Sigmoid colon (tissue), 4 donors: ENCODE data around the gene RASAL2.

ENCODE experiments used
- CTCF ChIP-seq, 4 experiments: fragments of 450-650 bp in 3 of 4; fragments of 200-600 bp in 1 of 4; IDR thresholded peaks; one replicate each; pipeline ENCODE4 v1.5.1; 2016 to 2019; ENCODE audit warnings: antibody characterized with exemption in 4 of 4, mild to moderate bottlenecking in 3 of 4, moderate library complexity in 2 of 4
- EP300 ChIP-seq, 4 donors: sonication (generic); formaldehyde crosslinking; IDR thresholded peaks; one replicate each; pipeline ENCODE4 v1.6.1; 2017; ENCODE audit warnings: antibody characterized with exemption in 4 of 4
- POLR2A ChIP-seq, 2 donors: fragments of 450-650 bp; IDR thresholded peaks; one replicate each; pipeline ENCODE4 v1.6.1; 2016; ENCODE audit warnings: antibody characterized with exemption in 2 of 2, mild to moderate bottlenecking in 2 of 2, moderate library complexity in 2 of 2
- POLR2AphosphoS5 ChIP-seq, 4 donors: sonication (generic); formaldehyde crosslinking; IDR thresholded peaks; one replicate each; pipeline ENCODE4 v1.6.1; 2017; ENCODE audit warnings: antibody characterized with exemption in 4 of 4

- TF ChIP-seq CTCF (IDR thresholded peaks at IDR 0.05) (no peak), POLR2AphosphoS5 (IDR thresholded peaks at IDR 0.05) (no peak), POLR2A (IDR thresholded peaks at IDR 0.05) (no peak), EP300 (IDR thresholded peaks at IDR 0.05) (no peak)
Measured at GRCh38 chr1:178161516-178161915, 67.6 kb downstream of the RASAL2 start.
